ENCODE data around the gene CAMTA1. TPM values are rescaled to one million over a fixed set of nuclear protein-coding genes. Genes with fewer than 3 reads are reported as not detected.
A peak's percentile ranks its signal among the peaks of the same experiment; 100 is the strongest.

Gene CAMTA1
- total and polyA plus RNA-seq, 8 donors = 42.8 to 213 (median 118) TPM

- WGBS, 5 donors = 80 to 88% (median 87%) methylated on average over 13 of the region's 13 CpGs
- H3K27ac ChIP-seq = no peak overlapping the region
- peaks cover 0 to 4% (median 0%) of the 10 kb centered on the region in 4 donors for H3K9me3 ChIP-seq
- H3K4me1 ChIP-seq = no peaks in the 10 kb centered on the region
- TF ChIP-seq POLR2A (IDR thresholded peaks at IDR 0.05) = no peak
- TF ChIP-seq EP300 (IDR thresholded peaks at IDR 0.05) = no peak
- no peak for TF ChIP-seq CTCF (IDR thresholded peaks at IDR 0.05)
- no peak for TF ChIP-seq POLR2AphosphoS5 (IDR thresholded peaks at IDR 0.05)
- no peak for DNase-seq
- H3K36me3 ChIP-seq = no peaks in the 10 kb centered on the region
- intact Hi-C loops (cut with DNase I; ENCODE audit: low total_unique reads) = loop anchor here (5.0 kb wide), 1 partner anchor 187 kb away; no protein-coding TSS in a partner anchor
- no peak overlapping the region for H3K4me3 ChIP-seq
- no peaks in the 10 kb centered on the region for H3K27me3 ChIP-seq
Observed at GRCh38 chr1:7639435-7640131, 854.3 kb downstream of the CAMTA1 start.

- Histone ChIP-seq H3K36me3 (no peaks in the 10 kb centered on the region), H3K4me3 (no peak overlapping the region), H3K4me1 (peaks cover 0 to 5% (median 3%) of the 10 kb centered on the region in 4 donors), H3K27ac (no peak overlapping the region), H3K27me3 (no peaks in the 10 kb centered on the region), H3K9me3 (peaks cover 0 to 5% (median 0%) of the 10 kb centered on the region in 4 donors)
- TF ChIP-seq CTCF (IDR thresholded peaks at IDR 0.05) (no peak), POLR2AphosphoS5 (IDR thresholded peaks at IDR 0.05) (no peak), EP300 (IDR thresholded peaks at IDR 0.05) (no peak), POLR2A (IDR thresholded peaks at IDR 0.05) (no peak)
- DNase-seq = no peak
- intact Hi-C loops (cut with DNase I; ENCODE audit: low total_unique reads) = loop anchor here (5.0 kb wide), 1 partner anchor 188 kb away; no protein-coding TSS in a partner anchor
- WGBS, 5 donors = 89 to 94% (median 91%) methylated on average over 17 to 18 of the region's 18 CpGs
Observed at GRCh38 chr1:7640350-7640749, 855.1 kb downstream of the CAMTA1 start.

GRCh38 chr1:7640920-7641585 lies 855.8 kb downstream of the CAMTA1 start:
- 60 to 77% (median 68%) methylated on average over 13 to 18 of the region's 18 CpGs for WGBS, 5 donors
- H3K27ac ChIP-seq = no peak overlapping the region
- peaks cover 3 to 12% (median 9%) of the 10 kb centered on the region in 4 donors for H3K4me1 ChIP-seq
- H3K9me3 ChIP-seq = peaks cover 0 to 5% (median 0%) of the 10 kb centered on the region in 4 donors
- DNase-seq = peak in 1 of 2 donors; percentile 29
- no peak overlapping the region for H3K4me3 ChIP-seq
- H3K27me3 ChIP-seq = no peaks in the 10 kb centered on the region
- H3K36me3 ChIP-seq = no peaks in the 10 kb centered on the region
- intact Hi-C loops (cut with DNase I; ENCODE audit: low total_unique reads) = loop anchor here (5.0 kb wide), 1 partner anchor 189 kb away; no protein-coding TSS in a partner anchor
- TF ChIP-seq EP300 (IDR thresholded peaks at IDR 0.05) = no peak
- no peak for TF ChIP-seq POLR2AphosphoS5 (IDR thresholded peaks at IDR 0.05)
- no peak for TF ChIP-seq CTCF (IDR thresholded peaks at IDR 0.05)
- no peak for TF ChIP-seq POLR2A (IDR thresholded peaks at IDR 0.05)

GRCh38 chr1:7641587-7642417 lies 856.5 kb downstream of the CAMTA1 start:
- no peak for TF ChIP-seq POLR2A (IDR thresholded peaks at IDR 0.05)
- no peak for TF ChIP-seq EP300 (IDR thresholded peaks at IDR 0.05)
- TF ChIP-seq POLR2AphosphoS5 (IDR thresholded peaks at IDR 0.05) = no peak
- no peak for TF ChIP-seq CTCF (IDR thresholded peaks at IDR 0.05)
- intact Hi-C loops (cut with DNase I; ENCODE audit: low total_unique reads) = loop anchor here (5.0 kb wide), 1 partner anchor 190 kb away; no protein-coding TSS in a partner anchor
- Histone ChIP-seq H3K9me3 (peaks cover 0 to 5% (median 0%) of the 10 kb centered on the region in 4 donors), H3K36me3 (no peaks in the 10 kb centered on the region), H3K4me1 (peaks cover 3 to 16% (median 10%) of the 10 kb centered on the region in 4 donors), H3K27me3 (no peaks in the 10 kb centered on the region), H3K27ac (no peak overlapping the region), H3K4me3 (no peak overlapping the region)
- DNase-seq = no peak
- 64 to 76% (median 68%) methylated on average over 14 to 18 of the region's 18 CpGs for WGBS, 5 donors

Data from stomach (tissue), 9 donors.